Suppressor macrophage treated with lipopolysaccharide for 4 hours (primary cell): Measurements from ENCODE around the gene RNF113B.

Experiments used
- DNase-seq: peaks from one replicate; pipeline ENCODE4 v3.0.0-alpha.2; 2020

RNF113B gene

DNA sequence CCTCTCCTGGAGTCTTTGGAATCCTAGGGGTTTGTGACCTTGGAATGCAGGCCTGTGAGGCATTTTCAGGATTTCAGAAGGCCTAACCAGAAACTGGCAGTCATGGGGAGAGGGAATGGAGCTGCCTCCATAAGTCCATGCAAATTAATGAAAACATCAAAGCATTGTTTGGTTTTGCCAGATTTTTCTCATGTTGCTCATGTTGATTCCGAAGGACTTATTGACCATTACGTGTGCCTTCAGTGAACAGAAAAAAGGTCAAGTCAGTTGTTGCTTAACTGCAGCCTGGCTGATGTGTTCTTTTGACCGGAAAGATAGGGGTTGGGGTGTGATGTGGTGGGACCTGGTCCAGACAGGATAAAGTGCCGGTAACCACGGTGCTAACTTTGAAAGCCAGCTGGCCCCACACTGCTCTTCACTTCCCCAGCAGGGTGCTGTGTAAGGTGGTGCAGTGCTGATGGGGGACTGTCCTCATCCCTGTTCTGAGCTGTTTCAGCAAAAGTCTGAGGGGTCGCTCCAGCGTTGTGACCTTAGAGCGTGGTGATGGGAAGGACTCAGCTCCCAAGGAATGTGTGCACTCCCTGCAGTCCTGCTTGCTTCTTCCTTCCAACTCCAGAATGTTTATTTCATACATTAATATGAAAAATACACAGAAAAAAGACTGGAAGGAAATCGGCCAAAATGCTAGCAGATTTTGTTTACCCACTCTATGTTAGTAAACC, 3.5 kb downstream of the RNF113B start:
- no peak for DNase-seq

DNA sequence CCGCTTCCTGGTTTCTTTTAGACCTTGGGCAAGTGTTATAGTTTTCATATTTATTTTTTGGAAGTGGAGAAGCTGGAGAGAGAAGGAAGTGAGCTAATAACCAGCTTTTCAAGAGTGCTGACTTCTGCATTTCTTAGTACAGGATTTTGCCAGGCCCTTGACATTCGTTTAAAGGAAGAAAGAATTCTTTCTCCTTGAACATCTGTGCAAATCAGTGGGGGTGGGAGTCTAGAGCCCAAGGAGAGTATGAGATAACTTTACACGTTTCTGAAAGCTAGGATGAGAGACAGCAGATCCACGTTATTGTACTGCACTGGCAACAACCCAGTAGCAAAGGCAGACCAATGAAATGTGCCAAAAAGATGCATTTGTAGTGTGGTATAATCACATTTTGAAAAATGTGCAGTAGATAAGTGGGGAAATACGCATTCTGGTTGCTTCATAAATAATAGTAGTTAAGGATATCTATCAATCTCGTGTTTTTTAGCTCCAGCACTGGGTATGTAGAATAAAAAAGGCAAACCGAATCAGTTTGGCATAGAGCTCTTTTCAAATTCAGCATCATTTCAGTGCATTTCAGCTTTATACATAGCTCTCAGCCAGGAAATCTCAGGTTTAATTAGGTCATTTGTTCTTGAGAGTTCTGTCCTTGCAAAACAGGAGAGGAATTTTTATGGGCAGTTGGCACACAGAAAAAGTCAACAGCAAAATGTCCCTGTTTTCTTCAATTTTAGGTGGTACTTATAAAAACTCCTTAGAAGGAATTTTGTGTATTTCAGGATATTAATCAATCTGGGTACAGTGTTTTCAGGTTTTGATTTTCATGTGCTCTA, 4.3 kb downstream of the RNF113B start:
- DNase-seq: no peak

GRCh38 chr13:98171900-98172589, 5.0 kb downstream of the RNF113B start:
- no peak for DNase-seq

- DNase-seq: no peak
Observed at GRCh38 chr13:98169331-98169730, 7.7 kb downstream of the RNF113B start.

- DNase-seq: no peak
Observed at GRCh38 chr13:98162935-98163334, 14.1 kb downstream of the RNF113B start.

DNA sequence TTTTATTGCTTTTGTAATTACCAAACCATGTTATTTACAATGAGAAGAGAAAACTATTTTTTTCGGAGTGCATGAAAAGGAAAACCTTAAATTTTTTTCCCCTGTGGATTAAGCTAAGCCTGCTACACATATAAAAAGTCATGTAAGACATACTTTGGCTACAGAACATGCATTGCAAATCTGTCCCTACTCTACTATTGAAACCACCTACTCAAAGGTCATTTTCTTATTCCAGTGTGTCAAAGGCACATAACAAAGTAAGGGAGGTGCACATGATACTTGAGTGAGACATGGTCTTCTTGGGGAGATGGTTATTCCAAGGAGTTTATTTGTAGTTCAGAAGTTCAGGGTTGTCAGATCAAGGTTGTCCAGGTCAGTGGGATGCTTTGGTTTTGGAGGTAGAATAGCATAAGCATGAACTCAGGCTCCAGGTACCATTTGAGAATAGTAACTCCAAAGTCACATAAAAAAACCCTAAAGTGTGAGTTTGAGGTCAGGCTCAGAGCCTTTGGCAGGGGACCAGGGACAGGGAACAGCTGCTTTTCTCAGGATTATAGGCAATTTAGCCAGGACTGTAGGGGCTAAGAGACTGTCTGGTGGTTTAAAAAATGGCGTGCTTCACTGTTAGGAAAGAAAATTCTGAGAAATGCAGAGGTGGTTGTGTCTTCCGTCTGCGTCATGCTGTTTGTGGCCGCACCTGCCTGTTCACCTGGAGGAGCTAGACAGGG, 18.7 kb downstream of the RNF113B start:
- no peak for DNase-seq

GRCh38 chr13:98157609-98158008, 19.5 kb downstream of the RNF113B start:
- no peak for DNase-seq

DNA sequence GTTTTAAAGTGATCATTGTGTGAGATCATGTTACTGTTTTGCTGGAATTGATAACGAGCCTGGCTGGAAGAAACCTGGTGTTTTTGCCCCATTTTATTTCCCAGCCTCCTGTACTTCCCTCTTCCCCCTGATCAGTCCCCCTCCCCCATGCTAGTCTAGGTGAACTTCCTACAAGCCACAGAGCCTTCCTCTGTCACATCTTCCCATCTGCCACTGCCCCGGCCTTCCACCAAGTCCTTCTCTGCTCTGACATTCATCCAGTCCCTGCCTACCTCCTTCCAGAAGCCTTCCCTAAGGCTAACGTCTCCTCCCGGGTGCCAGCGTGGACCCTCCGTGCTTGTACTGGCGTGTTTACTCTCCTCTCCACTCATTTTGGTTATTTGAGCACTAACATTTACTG, 19.9 kb downstream of the RNF113B start:
- DNase-seq: no peak

- no peak for DNase-seq
Observed at GRCh38 chr13:98156259-98156658, 20.8 kb downstream of the RNF113B start.

GRCh38 chr13:98155475-98156109, 21.5 kb downstream of the RNF113B start:
- no peak for DNase-seq

DNA sequence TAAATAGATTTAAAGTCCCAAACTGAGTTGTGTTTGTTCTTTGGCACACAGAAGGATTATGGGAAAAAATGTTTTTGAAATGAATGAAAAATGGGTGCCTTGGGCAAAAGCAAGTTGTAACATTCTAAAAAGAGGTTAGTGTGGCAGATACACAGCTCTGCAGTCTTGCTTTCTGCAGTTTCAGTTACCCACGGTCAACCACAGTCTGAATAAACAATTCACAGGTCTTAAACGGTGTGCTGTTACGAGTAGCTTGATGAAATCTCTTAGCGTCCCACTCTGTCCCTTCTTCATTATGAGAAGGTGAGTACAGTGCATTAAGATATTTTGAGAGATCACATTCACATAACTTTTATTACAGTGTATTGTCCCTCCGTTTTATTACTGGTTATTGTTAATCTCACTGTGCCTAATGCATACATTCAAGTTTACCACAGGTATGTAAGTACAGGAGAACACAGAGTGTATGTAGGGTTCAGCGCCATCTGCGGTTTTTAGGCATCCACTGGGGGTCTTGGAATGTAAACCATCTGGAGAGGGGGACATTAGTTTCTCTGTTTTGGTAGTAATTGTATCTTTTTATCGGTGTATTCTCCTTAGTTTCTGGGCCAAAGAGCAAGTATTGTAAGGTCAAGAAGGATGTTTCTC, 26.1 kb downstream of the RNF113B start:
- no peak for DNase-seq

- DNase-seq: no peak
Observed at GRCh38 chr13:98147521-98147920, 29.5 kb downstream of the RNF113B start.

- DNase-seq: no peak
Observed at GRCh38 chr13:98144801-98145350, 32.2 kb downstream of the RNF113B start.

DNA sequence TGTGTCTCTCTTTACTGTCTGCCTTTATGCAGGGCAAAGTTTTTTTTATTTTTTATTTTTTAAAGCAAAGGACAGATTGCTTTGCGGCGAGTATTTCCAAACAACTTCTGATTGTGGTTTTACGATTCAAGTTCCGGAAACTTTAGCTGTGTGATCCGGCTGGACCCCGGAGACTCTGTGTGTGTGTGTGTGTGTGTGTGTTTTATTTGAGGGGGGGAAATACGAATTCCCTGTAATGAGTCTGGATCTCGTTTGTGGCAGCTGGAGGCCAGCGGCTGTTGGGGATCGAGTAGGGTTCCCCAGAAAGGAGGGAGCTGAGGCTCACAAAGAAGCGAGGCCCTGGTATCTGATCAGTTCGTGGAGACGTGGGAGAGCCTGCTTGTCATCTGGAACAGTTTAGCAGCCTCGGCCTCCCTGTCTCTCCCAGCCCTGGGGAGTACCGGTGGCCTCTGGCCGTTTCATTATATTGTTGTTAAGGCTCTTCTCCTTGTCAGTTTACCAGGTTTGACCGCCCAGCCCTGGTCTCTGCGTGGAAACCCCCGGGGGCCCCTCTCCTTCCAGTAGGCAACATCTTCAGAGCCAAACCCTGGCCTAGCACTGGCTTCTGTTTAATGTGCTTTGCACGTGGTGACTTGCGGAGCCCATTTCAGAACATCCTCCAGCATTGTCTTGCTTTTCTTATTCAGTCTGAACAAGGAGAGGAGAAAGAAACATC, 32.9 kb downstream of the RNF113B start:
- DNase-seq: no peak

GRCh38 chr13:98143601-98144026, 33.5 kb downstream of the RNF113B start:
- peak; percentile 60 for DNase-seq

DNA sequence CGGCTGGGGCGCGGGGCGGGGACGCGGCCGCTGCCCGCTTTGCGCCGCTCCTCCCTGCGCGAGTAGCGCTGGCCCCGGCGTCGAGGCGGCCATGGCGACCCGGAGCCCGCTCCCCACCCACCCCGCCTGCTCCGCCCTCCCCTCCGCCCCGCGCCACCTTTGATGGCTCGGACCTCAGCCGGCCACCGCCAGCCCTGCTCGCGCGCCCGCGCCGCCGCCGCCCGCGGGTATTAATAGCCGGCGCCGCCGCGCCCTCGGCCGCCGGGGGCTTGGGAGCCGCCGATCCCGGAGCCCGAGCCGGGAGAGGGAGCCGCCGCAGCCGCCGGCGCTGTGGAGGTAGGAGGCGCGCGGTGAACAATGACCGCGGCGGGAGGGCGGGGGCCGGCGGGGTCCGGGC, 33.9 kb downstream of the RNF113B start:
- DNase-seq: no peak

DNA sequence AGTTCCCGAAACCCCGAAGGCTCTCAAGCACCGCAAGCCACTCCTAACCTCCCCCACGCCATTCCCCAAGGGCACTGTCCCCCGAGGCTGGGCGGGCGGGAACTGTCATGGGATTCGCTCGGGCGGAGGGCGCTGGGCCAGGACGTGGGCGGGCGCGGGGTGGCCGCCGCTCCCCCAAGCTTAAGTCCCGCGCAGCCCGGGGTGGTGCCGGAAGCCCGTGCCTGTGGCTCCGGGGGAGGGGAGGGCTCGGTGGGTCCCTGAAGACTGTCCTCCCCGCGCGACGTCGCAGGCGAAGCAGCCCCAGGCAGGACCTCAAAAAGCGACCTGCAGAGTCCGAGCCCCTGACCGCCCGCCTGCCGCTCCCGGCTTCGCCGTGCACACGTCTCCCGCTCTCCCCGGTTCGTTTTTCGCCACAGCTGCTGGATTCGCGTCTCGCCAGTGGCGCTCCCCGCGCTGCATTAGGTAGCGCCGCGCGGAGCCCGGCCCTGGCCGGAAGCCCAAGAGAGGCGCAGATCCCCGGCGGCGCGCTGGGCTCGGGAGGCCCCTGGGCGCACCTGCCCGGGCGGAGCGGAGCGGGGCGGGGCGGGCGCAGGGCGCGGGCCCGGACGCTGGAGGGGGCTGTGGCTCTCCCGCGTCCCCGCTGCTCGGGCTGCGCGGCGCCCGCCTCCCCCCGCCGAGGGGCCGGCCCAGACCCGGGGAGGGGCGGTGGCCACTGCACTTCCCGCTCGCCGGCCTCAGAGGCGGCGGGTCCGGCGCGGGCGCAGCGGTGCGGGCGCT, 34.5 kb downstream of the RNF113B start, which contains the start of gene FARP1:
Gene FARP1 (plus strand): TSS at position 715 of the 777 bp plus-strand sequence. CDS start 70,149 bp downstream, outside the sequence.
- peak; percentile 43 for DNase-seq

DNA sequence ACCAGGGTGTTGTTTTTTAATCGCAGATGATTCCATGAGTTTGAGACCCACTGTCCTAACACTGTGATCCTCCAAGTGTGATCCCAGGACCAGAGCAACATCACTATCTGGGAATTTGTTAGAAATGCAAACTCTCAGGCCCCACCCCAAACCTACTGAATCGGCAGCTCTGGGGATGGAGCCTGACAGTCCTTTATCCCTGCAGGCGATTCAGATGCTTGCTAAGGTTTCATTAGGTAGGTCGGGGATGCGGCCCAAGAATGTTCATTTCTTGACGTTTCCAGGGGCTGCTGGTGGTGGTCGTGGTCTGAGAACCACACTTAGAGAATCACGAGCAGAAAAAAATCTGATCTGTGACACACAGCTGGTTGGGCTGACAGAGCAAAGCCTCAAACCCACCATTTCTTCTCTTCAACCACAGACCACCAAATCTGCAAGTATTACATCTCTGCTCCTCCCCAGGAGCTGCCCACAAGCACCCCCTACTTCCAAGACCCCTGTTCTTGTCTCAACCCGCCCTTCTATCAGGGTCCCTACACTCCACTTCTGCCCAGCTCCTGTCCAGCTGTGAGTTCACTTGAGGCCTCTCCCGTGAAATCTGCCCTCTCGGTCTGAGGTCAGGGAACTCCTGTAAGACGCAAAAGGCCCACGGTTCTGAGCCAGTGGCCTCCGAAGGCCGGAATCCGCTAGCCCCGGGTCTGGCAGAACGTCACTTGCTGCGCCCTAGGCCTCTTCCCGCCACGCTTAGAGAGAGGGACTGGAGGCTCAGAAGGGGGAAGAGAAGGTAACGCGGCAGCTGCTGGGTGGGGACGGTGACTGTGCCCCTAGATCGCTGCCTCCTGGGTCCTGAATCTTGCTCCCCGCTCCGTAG, 35.3 kb downstream of the RNF113B start:
- DNase-seq: no peak

DNA sequence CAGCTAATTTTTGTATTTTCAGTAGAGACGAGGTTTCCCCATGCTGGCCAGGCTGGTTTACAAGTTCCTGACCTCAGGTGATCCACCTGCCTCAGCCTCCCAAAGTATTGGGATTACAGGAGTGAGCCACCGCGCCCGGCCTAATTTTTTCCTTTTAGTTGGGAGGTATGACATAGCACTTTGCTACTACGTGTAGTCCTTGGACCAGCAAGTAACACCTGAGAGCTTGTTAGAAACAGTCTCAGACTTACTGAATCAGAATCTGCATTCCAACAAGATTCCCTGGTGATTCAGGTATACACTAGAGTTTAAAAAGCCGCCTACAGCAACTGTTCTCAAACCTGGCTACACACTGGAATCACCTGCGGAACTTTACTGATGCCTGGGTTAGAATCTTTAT, 36.0 kb downstream of the RNF113B start:
- DNase-seq: no peak
